ENCODE data around the gene ACTN1. TPM values are rescaled to one million over a fixed set of nuclear protein-coding genes. Genes with fewer than 3 reads are reported as not detected.

Gene ACTN1
- polyA plus RNA-seq, 1 donor, result 46.3 TPM

DNA sequence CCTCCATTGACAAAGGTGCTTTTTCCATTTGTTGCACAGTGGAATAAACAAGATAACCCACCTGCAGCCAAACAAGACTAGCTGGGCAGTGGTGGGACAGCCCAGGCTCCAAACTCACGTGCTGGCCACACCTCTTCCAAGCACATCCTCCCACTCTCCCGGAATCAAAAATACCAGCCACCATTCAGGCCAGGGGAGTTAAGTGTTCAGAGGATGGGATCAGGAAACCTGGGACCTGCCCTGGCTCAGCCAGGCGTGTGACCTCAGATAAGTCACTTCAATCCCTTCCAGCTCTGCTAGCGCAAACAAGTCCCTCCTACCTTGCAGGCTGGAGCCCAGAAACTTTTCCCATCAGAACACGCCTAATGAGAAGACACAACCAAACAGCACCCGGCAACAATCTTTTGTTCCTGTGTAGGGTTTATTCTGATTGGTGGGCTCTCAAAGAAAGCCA, 43.3 kb downstream of the ACTN1 start:
- no peak for DNase-seq

DNA sequence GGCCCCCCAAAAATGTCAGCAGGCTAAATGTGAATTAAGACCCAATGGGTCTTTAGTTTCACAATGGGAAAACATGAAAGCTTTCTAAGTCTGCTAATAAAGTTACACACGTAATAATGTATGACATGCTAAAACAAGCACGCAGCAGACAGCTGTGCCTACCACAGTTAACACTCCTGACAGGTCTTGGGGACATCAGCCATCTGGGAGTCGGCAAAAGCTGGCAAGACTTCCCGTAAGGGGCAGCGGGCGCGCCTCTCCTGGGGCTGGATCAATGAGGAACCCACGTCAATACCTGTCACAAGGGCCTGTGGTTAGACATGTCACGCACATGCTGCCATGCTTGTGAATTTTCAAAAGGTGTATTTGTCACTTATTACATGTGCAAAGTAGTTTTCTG, 45.0 kb downstream of the ACTN1 start:
- no peak for DNase-seq

DNA sequence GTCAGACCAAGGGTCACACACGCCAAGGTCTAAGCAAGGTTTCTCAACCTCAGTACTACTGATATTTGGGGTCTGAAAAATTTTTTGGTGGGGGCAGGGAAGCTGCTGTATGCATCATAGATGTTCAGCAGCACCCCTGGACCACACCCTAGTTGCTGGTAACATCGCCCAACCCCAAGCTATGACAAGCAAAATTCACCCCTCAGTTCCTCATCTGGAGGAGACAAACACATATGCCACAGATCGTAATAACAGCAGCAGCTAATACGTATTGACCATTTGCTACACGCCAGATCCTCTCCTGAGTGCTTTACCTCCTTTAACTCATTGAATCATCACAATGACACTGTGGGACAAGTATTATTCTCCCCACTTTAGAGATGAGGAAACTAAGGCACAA, 46.4 kb downstream of the ACTN1 start:
- DNase-seq, result no peak

DNA sequence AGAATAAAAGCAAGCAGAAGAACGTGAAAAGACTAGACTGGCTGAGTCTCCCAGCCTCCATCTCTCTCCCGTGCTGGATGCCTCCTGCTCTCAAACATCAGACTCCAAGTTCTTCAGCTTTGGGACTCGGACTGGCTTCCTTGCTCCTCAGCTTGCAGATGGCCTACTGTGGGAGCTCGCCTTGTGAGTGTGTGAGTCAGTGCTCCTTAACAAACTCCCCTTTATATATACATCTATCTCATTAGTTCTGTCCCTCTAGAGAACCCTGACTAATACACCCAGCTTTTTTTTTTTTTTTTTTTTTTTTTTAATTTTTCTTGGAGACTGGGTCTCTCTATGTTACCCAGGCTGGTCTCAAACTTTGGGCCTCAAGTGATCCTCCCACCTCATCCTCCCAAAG, 46.9 kb downstream of the ACTN1 start:
- DNase-seq, result no peak

DNA sequence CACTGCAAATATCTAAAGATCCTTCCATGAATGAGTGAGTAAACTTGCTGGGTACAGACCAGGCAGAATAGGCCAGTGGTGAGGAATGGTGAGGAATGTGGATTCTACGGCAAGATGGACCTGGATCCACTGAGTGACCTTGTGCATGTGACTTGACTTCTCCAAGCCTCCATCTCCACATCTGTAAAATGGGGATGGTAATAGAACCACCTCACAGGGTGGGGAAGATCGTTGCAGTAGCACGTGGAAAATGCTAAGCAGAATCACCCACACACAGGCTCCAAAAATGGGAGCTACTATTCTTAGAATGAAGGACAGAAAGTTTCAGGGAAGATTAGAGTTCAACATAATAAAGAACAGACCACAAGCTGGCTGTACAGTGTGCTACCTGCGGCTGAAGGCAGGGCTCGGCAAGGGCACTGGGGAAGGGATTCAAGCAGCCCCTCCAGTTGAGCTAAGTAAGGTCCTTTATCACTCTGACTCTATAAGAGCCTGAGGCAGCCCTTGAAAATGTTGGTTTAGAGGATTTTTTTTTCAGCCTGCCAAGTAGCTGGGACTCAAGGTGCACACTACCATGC, 47.5 kb downstream of the ACTN1 start:
- no peak for DNase-seq

DNA sequence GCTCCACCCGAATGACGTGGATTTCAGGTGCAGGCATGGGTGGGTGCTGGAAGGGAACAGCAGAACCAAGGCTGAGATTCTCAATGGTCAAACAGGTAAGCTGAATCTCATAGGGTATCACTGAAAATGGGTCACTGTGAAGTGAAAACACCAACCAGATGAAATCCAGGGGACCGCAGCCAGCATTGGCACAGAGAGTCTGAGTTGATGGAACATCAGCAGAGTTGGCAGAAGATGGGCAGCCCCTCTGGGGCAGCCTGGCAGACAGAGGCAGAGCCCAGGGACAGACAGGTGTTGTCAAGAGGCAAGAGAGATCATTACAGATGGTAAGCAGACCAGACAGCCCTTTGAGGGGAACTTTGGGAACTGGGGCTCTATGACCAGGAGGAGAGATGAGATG, 48.0 kb downstream of the ACTN1 start:
- DNase-seq, result no peak

DNA sequence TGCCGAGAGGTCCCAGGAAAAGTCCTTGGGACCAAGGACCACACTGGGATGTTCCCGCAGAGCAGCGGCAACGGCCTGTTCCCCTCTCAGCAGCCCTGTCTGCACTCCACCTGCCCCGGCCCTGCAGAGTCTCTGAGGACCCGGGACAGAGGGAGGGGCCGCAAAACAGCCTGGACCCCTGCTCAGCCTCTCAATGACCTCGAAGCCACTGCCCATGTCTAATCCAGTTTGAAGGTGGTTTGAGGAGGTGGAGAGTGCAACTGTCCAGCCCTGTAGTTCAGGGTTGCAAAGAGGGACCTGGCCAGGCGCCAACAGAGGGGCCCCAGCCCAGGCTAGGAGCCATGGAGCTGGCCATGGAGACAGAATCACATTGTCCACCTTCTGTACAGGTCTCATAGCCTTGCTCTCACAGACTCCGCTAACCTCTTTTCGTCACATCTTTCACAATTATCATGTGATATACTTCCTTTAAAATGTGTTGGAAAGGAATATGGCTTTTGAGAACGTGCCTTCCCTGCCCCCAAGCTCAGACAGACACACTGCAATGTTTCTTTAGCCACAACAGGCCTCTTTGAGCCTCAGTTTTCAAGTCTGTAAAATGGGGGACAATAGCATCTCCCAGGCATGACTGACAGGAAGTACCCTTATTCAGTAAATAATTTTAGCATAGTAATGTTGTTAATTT, 49.3 kb downstream of the ACTN1 start:
- no peak for DNase-seq

DNA sequence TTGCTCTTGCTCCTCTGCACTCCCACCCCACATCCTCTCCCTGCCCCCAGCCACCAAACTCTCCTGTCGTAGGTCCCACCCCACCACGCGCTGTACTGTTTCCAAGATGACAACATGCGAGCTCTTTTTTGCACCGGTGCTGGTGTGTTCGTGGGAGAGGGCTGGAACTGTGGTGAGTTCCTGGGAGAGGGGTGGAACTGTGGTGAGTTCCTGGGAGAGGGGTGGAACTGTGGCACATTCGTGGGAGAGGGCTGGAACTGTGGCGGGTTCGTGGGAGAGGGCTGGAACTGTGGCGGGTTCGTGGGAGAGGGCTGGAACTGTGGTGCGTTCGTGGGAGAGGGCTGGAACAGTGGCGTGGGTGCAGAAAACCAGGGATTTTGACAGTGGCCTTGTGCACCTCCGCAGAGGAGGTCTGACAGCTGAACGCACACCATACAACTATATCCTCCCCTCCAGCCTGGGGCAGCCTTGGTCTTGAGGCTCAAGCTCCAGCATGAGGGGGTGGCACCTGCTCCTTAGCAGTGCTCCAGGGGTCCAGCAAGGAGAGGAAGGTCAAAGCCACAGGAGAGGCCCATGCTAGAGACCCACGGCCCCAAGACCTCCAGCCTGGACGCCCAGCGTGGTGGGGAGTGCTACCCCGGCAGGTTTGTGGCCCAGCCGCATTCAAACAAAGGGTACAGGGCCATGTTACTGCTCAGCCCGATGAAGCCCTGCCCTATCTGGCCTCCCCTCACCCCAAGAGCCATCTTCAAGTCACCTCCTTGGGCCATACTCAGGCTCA, 50.1 kb downstream of the ACTN1 start:
- no peak for DNase-seq

DNA sequence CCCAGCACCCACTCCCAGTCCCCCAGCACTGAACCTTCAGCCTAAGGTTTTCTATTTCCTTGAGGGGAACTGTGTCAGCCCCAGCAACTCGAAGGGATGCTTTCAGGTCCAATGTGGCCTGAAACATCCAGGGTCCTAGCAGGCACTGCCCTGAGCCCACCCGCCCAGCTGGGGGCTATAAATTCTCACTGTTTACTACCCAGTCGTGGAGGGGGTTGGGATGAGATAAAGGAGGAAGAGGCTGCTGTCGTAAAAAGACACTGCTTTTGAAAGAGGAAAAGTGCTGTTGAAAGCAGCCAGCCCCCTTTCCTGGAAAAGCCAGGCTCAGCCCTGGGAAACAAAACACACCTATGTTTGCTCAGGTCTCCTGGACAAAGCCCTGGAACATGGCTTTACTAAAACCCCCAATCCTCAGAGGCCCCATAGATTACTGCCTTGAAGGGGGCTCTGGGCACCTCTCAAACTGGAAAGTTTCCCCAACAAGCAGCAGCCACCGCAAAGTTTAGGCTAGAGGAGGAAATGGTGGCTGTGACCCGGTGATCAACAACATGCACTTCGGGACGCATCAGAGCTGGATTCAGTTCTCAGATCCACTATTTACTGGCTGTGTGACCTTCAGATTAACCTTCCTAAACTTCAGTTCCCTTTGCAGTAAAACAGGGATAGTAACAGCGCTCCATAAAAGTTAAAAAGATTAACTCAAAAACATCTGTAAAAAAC, 51.0 kb downstream of the ACTN1 start:
- no peak for DNase-seq

DNA sequence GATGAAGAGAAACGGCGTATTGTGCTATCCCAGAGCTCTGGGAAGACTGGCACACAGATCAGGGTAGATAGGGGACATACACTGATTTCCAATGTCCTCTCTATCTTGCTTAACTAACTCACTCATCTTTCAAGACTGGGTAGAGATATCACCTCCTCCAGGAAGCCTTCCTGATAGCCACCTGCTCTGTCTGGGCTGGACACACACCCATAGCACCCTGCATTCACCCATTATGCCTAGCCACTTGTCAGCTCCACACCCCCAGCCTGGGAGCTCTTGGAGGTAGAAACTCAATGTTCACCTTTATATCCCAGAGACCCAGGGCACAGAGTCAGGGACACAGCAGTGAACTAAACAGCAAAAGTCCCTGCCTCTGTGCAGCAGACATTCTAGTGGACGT, 52.0 kb downstream of the ACTN1 start:
- no peak for DNase-seq

DNA sequence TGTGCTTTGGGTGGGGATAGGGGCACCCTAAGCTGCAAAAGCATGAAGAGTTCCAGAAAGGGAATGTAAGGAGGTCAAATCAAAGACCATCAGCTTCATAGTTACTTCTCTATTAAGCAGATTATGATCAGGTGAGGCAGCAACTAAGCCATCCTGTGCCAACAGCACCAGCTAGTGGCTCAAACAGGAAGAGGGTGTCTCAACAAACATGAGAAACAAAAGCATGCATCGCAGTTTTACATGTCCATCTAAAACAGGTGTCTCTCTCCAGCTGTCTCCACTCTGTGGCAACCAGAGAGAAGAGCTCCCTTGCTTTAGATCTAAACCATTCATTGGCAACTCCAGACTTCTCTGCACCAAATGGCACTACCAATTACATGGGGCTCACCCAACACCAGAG, 52.9 kb downstream of the ACTN1 start:
- no peak for DNase-seq

DNA sequence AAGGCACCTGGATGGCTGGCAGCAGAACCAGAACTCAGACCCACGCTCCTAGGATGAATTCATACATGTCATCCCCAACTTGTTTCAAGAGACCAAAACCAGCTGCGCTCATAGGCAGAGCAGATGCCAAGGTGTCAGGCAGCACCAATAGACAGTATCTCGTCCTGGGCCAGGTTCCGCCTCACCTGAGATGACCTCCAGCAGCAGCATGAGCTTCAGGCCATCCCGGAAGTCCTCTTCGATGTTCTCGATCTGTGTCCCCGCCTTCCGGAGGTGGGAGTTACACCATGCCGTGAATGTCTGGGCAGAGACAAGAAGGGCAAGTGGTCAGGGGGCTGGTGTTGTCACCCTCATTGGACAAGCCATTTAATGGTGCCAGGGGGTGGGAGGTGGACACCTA, 53.7 kb downstream of the ACTN1 start:
- DNase-seq, result no peak

DNA sequence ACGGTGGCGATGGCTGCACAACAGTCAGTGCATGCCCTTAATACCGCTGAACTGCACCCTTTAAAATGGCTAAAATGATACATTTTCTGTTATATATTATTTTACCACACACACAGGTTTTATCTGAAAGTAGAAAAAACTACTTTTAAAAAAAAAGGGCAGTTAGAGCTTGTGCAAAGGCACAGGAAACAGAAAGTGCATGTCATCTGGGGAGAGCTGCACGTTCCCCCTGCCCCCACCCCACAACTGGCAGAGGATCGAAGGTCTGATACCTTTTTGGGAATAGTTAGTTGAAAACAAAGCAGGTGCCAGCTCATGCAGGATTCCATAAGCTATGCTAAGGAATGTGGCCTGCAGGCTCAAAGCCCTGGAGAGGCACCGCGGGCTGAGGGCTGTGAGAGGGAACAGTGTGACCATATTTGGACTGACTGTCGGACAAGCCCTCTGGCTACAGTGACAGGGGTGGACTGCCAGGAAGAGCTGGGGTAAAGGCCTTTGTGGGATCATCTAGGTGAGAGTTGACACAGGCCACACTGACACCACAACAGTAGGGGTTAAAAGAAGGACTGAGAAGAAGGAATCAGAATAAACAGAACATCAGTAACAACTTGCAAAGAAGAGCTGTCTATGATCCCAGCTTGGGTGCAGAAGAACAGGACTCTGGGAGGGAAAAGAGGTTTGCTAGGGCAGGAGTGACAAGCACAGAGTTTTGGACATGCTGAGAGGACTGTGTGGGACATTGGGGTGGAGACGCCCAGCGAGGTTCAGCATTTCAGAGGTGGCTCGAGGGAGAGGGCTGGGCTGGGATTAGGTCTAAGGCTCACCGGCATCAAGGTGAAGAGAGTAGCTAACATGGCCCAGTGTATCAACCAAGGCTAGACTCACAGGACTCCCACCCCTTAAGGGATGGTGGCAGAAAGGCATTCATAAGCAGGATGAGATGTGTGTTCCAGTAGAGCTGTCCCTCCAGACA, 54.6 kb downstream of the ACTN1 start:
- DNase-seq, result no peak

DNA sequence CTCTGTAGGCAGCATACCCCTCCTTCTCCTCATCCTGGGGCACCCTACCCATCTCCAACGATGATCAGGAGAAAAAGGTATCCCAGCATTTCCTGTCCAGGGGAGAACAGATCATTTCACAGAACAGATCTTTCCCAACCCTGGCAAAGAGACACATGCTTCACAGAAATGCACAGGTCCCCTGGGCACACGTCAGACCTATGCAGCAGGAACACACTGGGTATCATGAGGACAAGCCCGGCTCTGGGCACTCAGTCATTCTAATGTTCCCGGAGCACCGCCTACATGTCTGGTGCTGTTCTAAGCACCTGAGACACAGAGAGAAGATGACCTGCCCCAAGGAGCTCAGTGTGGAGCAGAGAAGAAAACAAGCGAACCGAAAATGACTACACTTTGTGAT, 56.2 kb downstream of the ACTN1 start:
- DNase-seq, result no peak

DNA sequence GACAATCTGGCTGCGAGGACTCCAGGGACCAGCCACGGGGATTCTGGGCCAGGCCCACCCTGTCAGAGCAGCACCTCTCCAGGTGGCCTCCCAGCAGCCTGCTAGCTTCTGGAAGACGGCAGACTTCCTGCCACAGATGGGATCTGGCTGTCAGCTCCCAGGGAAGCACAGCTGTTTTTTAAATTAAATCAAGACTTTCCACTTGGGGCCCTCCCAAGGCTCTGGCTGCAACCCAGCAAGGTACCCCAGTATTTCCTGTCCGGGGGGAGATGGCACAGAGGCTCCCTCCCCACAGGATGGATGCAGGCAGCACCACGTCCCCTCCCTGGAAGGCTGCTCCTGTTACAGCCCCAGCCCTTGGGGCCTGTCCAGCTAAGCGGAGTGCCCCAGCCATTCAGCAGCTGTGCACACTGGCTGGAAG, 56.9 kb downstream of the ACTN1 start:
- no peak for DNase-seq

DNA sequence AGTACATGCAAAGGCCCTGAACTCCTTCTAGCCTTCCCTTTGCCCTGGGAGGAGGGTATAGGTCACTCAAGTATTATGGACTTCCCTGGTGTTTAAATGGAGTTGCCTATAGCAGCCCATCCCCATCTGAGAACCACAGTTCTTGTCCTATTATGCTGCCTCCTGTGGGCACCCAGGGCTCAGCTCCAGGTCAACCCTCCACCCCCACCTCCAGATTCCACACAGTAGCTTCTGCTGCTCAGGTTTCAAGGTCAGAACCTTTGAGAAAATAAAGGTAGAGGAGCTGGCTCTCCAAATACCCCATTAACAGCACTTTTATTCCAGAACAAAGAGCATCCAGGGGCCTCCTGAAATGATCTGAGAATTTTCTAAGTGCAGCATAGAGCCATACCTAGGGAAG, 57.4 kb downstream of the ACTN1 start:
- no peak for DNase-seq

DNA sequence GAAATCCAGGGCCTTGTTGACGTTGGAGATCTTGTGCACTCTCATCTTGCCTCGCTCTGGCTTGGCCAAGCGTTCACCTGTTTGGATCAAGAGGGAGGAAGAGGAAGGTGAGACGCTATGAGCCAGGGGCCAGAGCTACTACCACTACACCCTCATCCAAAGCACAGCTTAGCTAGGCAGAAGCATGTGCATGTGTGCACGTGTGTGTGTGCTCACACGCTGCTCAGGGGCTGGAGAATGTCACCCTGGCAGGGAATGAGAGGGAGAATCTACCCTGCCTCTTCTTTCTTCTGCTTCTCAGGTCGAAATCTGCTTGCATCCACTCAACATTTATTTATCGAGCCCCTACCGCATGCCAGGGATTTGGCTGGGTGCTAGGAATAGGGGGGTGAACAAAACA, 58.1 kb downstream of the ACTN1 start:
- no peak for DNase-seq

DNA sequence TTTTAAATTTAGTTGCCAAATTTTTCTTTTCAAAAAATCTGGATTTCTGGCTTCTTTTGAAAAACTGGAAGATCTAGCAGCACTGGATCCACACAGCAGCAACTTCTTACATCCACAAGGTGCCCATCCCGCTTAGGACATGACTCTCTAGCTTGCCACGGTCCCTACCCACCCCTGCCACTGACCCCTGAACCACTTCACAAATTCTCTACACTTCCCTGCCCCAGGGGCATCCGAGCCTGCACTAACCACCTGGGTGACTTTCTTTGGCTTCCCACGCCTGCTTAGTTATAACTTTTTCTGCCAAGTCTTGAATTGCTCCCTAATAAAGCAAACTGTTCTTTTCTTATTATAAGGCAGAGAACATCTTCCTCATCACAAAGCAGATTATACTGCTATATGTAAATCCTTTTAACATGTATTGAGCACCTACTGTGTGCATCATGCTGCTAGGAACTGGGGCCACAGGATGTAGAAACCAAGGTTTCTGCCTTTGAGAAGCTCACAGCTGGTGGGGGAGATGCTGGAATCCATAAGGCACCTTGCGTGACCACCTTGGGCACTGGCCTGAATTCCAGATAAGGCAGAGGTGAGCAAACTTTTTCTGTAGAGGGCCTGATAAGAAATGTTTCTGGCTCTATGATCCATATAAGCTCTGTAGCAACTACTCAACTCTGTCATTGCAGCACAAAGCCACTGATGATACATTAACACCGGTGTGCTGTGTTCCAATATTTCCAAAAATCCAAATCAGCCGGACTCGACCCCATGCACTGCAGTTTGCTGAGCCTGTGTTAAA, 59.8 kb downstream of the ACTN1 start:
- no peak for DNase-seq

DNA sequence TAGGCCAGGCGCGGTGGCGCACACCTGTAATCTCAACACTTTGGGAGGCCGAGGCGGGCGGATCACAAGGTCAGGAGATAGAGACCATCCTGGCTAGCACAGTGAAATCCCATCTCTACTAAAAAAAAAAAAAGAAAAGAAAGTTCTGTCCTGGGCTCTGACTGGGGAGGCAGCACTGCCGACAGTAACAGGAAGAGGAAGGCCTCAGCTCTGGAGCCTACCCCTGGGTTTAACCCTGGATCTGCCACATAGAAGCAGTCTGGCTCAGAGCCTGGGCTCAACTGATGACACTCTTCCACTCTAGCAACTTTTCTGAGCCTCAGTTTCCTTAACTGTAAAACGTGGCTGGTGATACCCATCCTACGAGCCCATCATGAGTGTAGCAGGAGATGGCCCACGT, 60.5 kb downstream of the ACTN1 start:
- DNase-seq, result no peak

DNA sequence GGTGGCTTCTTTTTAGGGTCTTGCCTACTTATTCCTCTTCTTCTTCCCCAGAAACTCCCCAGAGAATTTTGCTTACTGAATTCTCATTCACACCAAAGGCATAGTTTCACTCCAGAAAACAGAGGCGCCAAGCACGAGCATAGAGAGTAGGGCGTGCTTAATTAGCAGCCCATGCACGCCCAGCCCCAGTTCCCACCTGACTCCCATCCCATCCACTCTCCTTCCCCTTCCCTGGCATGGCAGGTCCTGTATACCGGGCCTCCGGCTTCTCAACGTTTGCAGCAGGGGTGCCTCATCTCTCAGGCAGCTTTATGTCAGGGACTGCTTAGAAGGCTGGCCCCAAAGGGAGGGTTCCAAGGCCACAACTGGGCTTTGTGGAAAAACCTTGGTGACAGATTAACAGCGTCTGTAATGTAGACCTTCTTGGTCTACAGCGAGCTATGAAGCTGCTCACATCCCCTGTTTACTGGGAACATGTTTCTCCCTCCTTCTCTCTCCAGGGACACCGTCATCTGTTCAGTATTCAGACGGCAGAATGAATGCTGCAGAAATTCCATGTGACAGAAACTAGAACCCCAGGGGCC, 62.7 kb downstream of the ACTN1 start:
- no peak for DNase-seq

DNA sequence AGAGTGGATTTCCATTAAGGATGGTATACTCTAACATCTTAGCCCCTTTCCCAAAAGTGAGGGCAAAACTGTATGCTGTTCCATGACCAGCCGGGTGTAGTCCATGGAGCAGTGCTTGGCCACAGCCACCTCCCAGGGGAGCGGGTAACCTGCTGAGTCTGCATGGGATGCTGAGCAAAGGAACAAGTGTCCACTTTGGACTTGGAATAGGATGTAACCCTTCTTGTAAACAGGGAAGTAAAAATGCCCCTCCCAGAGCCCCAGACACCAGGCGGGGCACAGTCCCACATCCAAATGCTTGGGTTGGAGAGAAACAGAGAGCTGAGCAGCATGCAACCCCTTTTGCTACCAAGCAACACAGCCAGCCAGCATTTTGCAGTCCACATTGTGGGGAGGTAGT, 65.6 kb downstream of the ACTN1 start:
- no peak for DNase-seq

Measured in hindlimb muscle (tissue), 1 donor.